OCI-M2 (cell line): ENCODE data around the gene NFATC1.

Experiments
- DNase-seq: peaks from one replicate; lab custom pipeline; 2025; ENCODE audit not compliant: unreplicated experiment; lab: John Stamatoyannopoulos, UW

The NFATC1 gene

GRCh38 chr18:79438898-79439627 lies 43.3 kb downstream of the NFATC1 start:
- no peak for DNase-seq

- DNase-seq = no peak
Measured at GRCh38 chr18:79439628-79440023, 43.9 kb downstream of the NFATC1 start.

GRCh38 chr18:79440316-79441110 lies 44.8 kb downstream of the NFATC1 start:
- no peak for DNase-seq

- no peak for DNase-seq
Measured at GRCh38 chr18:79441420-79441819, 45.7 kb downstream of the NFATC1 start.

- DNase-seq = no peak
Measured at GRCh38 chr18:79442508-79443221, 46.9 kb downstream of the NFATC1 start.

GRCh38 chr18:79445221-79445620 lies 49.5 kb downstream of the NFATC1 start:
- no peak for DNase-seq

GRCh38 chr18:79445696-79446561 lies 50.2 kb downstream of the NFATC1 start:
- no peak for DNase-seq

- no peak for DNase-seq
Measured at GRCh38 chr18:79446931-79447330, 51.2 kb downstream of the NFATC1 start.

- DNase-seq = no peak
Measured at GRCh38 chr18:79447703-79448367, 52.1 kb downstream of the NFATC1 start.

GRCh38 chr18:79448621-79449020 lies 52.9 kb downstream of the NFATC1 start:
- no peak for DNase-seq

GRCh38 chr18:79449551-79450288 lies 54.0 kb downstream of the NFATC1 start:
- DNase-seq = no peak

- DNase-seq = no peak
Measured at GRCh38 chr18:79450289-79451080, 54.8 kb downstream of the NFATC1 start.

- DNase-seq = no peak
Measured at GRCh38 chr18:79451237-79452125, 55.8 kb downstream of the NFATC1 start.

- DNase-seq = no peak
Measured at GRCh38 chr18:79452190-79452990, 56.7 kb downstream of the NFATC1 start.

- DNase-seq = no peak
Measured at GRCh38 chr18:79452991-79453645, 57.4 kb downstream of the NFATC1 start.
